ENCODE measurements around the gene ATP9B.
"Not testable (repeated sequence)": the region's sequence is repeated elsewhere in the genome, so short reads cannot be mapped to it uniquely, and the experiment has no call there.

ATP9B gene

DNA sequence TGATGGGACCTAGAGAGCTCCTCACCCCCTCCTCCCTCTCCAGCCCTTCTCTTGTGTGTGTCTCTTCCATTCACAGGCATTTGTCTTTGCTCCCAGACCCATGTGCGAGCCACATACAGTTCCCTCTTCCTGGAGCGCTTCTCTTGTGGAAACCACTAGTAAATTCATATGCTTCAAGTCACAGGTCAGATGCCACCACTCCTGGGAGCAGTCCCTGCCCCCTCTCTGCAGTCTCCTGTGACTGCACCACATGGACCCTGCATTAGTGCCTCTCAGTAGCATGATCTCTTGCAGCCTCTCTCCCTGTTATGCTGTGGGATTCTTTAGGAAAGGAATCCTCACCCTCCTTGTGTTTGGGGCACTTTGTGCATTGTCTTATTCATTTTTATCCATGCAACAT is 230.1 kb downstream of the ATP9B start:
- DNase-seq: no peak

DNA sequence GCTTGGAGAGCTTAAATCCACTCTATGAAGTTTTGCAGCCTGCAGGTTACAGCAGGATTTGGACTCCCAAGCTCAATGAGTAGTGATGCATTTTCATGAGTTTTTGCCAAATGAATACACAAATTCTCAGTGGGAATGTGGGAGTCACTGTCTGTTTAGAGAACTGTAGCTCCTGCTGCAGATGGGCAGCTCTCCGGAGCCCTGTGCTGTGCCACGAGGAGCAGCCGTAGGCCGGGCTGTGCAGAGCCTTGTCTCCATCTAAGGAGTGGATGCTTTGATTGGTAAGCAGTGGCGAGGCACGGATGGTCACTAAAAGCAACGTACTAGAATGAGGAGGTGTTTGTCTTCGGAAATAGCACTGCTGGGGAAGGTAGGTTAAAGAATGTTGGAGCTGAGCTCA is 230.5 kb downstream of the ATP9B start:
- DNase-seq: no peak

DNA sequence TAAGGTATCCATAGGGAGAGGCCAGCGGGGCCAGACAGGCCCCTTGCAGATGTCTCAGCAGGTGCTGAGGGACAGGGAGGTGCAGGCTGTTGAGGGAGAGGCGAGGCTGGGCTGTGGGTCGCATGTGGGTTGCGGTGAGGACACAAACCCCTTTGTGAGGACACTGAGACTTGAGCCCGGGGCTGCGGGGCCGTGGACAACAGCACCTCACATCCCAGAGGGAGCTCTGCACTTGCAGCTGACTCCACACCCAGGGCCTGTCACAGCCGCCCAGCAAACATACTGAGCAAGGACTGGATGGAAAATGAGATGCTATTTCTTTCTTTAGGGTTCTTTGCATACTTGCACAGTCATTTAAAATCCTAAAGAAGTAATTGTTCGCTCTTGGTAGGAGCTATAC is 231.2 kb downstream of the ATP9B start:
- DNase-seq: no peak

DNA sequence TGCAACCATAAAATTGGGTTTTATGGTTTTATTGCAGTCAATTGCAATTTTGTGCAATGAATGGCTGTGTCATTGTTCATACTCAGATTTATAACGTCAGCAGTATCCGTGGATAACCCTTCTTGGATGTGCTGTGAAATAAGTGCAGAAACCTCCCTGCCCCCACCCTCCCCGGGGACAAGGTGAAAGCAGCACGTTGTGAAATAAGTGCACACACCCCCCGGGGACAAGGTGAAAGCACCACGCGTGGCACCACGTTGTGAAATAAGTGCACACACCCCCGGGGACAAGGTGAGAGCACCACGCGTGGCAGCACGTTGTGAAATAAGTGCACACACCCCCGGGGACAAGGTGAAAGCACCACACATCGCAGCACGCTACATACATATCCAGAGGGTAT is 232.9 kb downstream of the ATP9B start:
- DNase-seq: no peak

DNA sequence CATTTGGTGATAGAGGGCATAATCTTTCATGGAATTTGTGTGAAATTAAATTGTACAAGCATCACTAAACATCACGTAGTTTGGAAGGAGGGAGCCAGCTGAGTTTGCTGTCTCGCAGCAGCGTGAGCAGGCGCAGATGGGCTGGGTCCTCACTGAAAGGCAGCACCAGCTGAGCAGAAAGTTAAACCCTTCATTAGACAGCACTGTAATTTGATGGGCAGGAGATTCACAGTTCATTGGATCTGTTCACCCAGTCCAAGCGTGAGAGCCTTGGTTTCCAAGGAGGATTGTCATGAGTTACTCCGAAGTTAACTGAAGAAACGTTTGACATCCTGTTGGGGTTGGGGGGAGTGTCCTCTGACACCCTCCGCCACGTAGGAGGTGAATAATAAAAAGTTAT is 236.7 kb downstream of the ATP9B start:
- DNase-seq: no peak

DNA sequence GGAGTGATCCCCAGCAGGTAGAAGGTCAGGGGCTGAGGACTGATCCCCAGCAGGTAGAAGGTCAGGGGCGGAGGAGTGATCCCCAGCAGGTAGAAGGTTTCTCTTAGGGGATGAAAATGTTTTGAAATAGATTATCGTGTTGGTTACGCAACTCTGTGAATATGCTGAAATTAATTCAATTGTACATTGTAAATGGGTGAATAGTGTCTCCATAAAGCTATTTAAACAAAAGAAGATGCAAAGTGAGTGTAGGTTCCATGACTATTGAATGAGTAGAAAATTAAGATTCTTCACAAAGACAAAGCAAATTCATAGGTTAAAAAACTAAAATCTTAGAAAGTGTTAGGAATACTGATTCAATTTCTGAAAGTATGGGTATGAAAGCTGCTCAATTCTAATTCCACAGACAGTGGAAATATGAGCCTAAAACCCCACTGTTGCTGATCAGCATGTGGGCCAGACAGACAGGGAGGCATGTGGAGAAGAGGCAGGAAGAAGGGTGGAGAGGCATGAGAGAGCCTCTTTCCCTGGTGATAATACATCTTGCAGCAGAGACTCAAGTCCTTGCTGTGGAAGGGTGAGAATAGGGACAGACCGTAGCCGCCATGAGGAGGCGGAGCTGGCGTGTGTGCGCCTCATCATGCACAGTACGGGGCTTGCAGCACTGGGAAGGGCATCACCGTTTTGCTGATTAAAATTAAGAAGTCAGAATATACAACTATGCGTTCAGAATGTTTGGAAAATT is 240.6 kb downstream of the ATP9B start:
- no peak for DNase-seq

DNA sequence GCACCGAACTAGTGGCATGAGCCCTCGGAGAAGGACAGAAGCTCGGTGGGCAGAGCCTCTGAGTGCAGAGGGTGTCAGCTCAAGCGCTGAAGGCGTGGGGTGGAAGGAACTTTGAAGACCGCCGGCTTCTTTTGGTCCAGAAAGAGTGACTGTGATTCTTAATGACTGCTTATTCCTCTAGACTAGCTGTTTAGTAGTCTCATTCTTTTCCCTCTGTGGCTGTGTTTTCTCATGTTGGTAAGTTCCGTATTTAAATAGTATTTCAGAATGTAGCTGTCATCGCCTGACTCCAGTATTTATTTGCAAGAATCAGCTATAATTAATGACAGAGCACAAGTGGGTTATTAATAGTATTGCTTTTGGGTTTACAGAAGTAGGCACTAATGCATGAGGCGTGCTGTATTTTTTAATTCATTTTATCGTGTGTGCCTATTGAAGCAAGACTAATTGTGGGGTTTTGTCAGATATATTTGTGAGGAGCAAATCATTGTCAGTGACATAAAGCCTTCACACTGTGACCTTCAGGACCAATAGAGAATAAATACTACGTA is 245.7 kb downstream of the ATP9B start:
- no peak for DNase-seq

DNA sequence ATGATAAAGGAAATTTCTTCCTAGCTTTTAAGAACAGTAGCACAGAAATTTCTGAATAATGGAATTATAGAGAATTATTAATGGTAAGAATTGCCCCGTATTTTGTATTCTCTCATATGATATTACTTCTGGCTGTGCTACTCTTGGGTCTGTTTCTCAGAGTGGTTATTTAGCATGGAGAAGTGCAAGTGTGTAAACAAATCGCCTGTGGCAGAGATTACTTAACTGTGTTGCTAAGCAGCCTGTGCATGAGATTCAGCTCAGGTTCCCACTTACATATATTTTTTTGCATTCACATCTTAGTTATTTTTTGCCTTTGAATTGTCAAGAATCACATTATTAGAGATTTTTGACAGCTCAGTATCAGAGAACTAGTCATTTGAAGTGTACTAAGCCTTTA is 246.4 kb downstream of the ATP9B start:
- no peak for DNase-seq

DNA sequence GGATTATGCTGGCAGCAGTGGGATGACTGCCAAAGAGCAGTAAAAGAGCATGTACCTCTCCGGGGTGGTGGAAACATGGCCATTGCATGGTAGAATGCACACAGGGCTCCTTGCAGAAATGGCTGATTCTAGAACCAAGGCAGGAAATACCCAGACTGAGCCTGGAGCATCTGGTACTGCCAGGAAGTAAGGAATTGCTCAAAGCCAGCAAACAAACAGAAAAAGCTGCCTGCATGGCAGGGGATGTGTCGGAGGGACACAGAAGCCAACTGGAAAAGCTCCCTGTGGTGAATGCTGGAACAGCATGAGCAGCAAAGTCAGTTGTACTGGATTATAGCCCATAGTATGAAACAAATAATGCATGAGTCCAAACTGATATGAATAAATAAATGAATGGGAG is 248.5 kb downstream of the ATP9B start:
- DNase-seq: no peak

DNA sequence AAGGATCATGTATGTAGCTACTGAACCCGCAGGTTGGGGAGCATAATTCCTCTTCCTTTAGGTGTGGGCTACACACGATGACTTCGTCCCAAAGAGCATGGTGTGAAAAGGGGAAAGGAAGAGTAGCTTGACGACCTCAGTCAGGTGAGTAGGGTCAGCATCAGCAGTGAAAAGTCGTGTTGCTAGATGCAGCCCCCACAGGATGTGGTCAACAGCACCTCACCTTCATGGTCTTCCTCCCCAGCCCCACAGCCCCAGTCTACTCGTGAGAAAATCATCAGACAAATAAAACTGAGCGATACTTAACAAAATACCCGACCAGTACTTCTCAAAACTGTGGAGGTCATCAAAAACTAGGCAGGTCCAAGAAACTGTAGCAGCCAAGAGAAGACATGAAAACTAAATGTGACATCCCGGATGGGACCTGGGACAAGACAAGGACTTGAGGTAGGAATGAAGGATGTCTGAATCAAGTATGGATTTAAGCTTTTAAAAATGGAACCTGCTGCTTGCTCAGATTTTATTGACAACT is 249.0 kb downstream of the ATP9B start:
- DNase-seq: no peak

DNA sequence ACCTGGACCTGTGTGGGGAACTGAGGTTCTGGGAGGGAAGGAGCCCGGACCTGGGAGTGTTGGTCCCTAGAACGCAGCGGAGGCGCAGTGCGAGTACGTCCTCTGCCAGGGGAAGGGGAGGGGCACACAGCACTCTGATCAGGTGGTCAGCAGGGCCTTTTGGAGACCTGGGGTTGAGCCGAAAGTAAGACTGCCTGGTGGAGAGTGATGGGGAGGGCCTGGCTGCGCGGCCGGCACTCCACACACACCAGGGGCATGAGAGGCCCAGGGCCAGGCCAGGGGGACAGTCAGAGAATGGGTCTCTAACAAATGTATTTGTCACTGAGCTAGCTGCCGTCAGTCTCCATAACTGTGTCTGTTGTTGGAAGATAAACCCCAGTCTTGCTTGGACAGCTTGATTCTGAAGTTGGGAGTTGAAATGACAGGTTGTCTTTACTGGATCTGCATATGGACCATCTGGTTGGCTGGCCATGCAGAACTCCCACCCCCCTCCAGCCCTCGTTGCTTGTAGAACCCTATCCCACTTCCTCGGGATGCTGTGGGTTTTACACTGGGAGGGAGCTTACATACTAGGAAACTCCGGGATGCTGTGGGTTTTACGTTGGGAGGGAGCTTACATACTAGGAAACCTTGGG is 251.1 kb downstream of the ATP9B start:
- no peak for DNase-seq

DNA sequence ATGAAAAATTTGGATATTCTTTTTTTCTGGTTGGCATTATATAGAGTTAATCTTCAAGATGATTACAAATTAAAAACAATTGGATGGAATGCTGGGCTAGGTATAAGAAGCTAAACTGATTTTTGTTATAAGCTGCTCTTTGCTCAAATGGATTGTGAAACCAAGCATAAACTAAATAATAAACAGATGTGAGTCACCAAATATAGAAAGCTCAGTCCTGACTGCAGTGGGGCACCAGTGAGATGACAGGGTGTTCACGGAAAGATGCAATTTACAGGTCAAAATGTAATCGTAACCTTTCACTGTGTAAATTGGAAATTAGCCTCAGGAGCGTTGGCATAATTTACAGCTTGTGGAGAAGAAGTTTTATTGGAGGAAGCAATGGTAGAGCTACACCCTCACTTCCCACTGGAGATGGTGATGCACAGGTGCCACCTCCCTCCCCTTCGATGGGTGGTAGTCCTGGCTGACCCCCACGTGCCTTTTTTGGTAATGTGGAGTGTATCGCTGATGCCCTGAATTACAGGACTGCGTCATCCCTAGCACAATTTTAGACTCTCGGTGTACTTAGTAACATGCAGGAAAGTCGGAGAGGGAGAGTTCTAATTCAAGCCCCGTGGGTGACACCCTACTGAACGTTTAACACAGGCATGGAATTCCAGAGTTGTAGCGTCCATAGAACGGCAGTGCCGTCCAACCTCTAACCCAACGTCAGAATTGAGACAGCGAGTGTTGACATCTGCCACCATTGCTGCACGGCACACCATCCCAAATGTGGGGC is 252.6 kb downstream of the ATP9B start:
- no peak for DNase-seq

DNA sequence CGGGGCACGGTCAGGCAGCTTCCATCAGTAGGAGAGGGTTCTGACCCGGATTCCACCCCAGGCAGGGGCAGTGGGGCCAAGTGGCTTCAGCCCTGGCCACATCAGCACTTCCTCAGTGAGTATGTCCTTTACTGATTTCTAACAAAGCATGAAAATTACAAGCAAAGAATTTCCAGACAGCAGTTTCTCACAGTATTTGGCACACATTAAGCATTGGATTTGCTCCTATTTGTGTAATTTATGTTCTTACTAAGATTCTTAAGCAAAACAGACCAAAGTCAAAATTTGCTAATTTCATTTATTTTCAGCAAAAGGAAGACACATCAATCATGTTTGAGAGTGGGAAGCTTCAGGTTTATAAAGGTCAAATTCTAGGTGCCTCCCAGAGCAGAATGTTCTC is 253.2 kb downstream of the ATP9B start:
- DNase-seq: no peak

DNA sequence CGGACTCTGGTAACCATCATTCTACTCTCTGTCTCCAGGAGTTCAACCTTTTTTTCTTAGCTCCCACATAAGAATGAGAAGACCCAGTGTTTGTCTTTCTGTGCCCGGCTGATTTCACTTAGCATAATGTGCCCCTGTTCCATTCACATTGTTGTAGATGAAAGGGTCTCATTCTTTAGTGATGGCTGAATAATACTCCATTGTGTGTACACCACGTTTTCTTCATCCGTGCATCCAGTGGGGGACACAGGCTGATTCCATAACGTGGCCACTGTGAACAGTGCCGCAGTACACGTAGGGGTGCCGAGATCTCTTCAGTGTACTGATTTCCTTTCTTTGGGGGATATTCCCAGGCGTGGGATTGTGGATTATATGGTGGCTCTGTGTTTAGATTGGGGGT is 254.3 kb downstream of the ATP9B start:
- no peak for DNase-seq

DNA sequence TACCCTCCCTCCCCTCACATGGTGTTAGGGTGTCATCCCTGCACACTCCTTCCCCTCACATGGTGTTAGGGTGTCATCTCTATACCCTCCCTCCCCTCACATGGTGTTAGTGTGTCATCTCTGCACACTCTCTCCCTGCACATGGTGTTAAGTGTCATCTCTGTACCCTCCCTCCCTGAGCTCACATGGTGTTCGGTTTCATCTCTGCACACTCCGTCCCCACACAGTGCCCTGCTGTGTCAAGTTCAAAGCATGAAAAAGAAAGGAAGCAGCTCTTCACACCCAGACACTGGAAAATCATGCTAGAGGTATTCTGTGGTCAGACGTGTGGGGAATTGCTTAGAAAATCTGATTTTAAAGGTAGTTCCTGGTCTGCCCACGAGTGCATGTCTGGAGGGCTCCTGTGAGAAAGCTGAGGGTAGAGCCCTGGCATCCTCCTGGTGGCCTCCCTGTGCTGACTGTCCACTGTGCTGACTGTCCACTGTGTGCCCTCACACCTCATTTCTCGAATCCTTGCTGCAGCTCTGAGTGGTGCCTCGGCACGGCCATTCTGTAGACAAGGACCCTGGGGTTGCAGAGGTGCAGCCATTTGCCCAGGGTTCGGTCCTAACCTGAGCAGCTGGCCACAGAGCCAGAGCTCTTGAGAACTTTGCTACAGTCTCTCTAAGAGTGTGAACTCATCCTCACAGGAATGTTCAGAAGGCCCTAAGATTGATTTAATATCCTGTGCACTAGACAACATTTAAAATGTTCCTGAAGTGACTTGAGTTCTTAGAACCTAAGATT is 257.4 kb downstream of the ATP9B start:
- peak; percentile 60 for DNase-seq

DNA sequence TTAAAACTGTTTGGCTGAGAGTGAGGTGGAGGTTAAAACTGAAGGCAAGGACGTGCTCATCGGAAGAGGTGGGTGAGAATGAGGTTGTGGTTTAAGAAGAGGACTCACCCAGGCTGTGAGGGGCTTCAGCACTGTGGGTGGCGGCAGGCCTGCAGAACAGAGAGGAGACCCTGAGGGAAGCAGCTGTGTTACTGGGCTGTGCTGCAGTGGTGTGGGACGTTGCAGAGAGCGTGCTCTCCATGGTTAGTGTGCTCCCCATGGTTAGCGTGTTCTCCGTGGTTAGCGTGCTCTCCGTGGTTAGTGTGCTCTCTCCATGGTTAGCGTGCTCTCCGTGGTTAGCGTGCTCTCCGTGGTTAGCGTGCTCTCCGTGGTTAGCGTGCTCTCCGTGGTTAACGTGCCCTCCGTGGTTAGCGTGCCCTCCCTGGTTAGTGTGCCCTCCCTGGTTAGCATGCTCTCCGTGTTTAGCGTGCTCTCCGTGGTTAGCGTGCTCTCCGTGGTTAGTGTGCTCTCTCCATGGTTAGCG is 258.1 kb downstream of the ATP9B start:
- DNase-seq: no peak

DNA sequence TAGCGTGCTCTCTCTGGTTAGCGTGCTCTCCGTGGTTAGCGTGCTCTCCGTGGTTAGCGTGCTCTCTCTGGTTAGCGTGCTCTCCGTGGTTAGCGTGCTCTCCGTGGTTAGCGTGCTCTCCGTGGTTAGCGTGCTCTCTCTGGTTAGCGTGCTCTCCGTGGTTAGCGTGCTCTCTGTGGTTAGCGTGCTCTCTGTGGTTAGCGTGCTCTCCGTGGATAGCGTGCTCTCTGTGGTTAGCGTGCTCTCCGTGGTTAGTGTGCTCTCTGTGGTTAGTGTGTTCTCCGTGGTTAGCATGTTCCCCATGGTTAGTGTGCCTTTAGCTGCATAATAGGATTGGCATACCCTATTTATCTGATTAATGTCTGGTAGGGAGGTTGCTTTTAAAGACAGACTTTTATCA is 258.7 kb downstream of the ATP9B start:
- not testable (repeated sequence) for DNase-seq

DNA sequence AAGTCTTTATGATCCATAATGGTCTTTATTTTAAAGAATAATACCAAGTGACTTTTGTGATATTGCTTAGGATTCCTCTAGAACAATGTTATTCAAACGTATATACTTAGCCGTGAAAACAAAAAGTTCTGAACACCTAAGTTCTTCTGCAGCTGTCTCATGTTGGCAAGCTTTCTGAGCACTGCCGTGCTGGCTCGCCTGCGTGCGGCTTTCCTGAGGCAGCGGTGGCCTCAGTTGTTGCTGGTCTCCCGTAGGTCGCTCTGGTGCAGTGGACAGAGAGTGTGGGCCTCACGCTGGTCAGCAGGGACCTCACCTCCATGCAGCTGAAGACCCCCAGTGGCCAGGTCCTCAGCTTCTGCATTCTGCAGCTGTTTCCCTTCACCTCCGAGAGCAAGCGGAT is 259.7 kb downstream of the ATP9B start:
- no peak for DNase-seq

DNA sequence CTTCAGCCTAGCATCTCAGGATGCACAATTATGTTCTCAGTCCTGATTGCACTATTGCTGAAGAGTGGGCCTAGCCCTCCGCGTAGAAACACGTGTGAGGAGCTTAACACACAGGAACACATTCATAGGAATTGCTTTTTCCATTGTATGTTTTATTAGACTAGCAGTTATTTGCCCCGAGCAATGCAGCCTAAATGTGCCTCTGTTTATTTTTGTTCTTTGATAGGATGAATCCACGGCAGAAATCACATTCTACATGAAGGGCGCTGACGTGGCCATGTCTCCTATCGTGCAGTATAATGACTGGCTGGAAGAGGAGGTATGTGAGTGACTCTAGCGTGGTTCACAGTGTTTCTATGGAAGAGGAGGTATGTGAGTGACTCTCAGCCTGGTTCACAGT is 260.6 kb downstream of the ATP9B start:
- DNase-seq: no peak

DNA sequence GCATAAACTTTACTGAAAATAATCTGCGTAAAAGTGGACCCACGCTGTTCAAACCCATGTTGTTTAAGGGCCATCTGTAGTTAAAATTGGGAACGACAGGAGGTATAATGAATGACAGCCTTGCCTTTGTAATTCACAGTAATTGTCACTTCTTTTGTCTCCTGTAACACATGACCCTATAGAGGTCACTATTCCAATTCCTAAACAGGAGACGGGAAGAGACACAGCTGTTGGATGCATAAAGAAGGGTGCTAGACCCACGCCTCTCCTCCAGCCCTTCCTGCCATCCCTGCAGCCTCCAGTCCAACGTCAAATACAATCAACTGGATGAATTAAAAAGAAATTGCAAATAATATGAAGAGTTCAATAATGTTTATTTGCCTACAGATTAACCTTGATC is 263.5 kb downstream of the ATP9B start:
- no peak for DNase-seq

DNA sequence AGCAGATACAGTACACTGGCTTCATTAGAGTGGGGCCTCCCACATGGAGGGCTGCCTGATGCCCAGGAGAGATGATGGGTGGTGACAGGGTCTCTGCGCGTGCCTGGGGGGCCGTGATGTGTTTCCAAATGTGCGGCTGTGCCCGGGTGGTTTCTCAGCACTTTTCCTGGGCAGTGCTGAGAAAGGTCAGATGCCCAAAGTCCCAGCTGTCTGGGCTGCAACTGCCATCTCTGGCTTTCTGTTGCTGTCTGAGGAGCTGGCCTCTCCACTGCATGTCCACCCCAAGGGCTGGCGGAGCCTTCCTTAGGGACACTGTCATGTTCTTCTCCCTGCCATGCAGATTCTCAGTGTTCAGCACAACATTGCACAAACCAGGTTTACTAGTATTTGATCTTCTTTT is 263.9 kb downstream of the ATP9B start:
- DNase-seq: no peak

DNA sequence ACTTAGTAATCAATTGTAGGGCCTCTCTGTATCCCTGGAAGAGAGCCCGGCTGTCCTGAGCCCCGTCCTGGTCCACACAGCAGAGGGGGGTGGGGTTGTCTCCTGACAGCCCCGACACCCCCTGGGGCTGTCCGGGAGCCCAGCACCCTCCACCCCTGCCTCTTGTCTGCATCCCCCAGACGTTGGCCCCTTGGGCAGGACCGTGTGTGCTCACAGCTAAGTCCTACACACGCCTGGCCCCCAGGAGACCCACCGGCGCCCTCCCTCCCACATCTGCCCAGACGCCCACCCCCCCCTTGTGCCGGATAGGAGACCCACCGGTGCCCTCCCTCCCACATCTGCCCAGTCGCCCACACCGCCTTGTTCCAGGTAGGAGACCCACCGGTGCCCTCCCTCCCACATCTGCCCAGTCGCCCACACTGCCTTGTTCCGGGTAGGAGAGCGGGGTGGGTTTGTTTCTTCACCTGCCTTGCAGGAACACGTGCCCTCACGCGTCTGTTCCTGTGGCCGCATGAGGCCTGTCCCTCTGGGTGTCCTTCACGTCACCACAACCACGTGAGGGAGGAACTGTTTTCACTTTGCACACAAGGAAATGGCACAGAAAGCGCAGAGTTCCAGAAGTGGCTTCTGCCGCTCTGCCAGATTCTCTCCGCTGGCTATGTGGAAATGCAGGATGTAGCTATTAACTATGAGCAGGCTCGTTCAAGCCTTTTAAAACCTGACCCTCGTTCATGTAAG is 265.5 kb downstream of the ATP9B start:
- DNase-seq: no peak

Data from fibroblast of skin of right biceps (primary cell).